Neuronal stem cell (in vitro differentiated cells): ENCODE data around the gene PKHD1.

Source experiments
- DNase-seq: peaks from one replicate; pipeline ENCODE4 v3.0.0-alpha.2; 2013; ENCODE audit warnings: low spot score
- H2AFZ ChIP-seq: one replicate; pipeline ENCODE4 v1.6.1; 2013; ENCODE audit warnings: mild to moderate bottlenecking, low read length, inconsistent platforms
- H2AK5ac ChIP-seq: 2 replicates; pipeline ENCODE4 v1.6.1; 2013; ENCODE audit warnings: low read depth, mild to moderate bottlenecking, inconsistent platforms, low read length, moderate library complexity, mixed read lengths
- H2BK120ac ChIP-seq: 2 replicates; pipeline ENCODE4 v1.6.1; 2013; ENCODE audit warnings: low read depth, mild to moderate bottlenecking, inconsistent platforms, low read length, moderate library complexity, mixed read lengths
- H2BK12ac ChIP-seq: one replicate; pipeline ENCODE4 v1.6.1; 2013; ENCODE audit warnings: low read length, inconsistent platforms
- H2BK15ac ChIP-seq: 2 replicates; pipeline ENCODE4 v1.6.1; 2013; ENCODE audit warnings: mild to moderate bottlenecking, low read length, inconsistent platforms, mixed read lengths
- H2BK5ac ChIP-seq: one replicate; pipeline ENCODE4 v1.6.1; 2013; ENCODE audit warnings: inconsistent platforms, mild to moderate bottlenecking, low read length, moderate library complexity
- H3K14ac ChIP-seq: one replicate; pipeline ENCODE4 v1.6.1; 2013; ENCODE audit warnings: low read length, inconsistent platforms
- H3K18ac ChIP-seq: 2 replicates; pipeline ENCODE4 v1.6.1; 2013; ENCODE audit warnings: low read length, inconsistent platforms
- H3K23ac ChIP-seq: 2 replicates; pipeline ENCODE4 v1.6.1; 2013; ENCODE audit warnings: low read depth, mild to moderate bottlenecking, mixed read lengths, low read length, inconsistent platforms; ENCODE audit not compliant: poor library complexity
- H3K27ac ChIP-seq: replicated peaks from 3 replicates; pipeline ENCODE4 v1.5.1; 2013; ENCODE audit warnings: low read length, inconsistent platforms
- H3K27me3 ChIP-seq, 3 experiments: 2 replicates each; pipeline ENCODE4 v1.6.1; 2013; ENCODE audit warnings: low read length in 3 of 3, mild to moderate bottlenecking in 2 of 3, inconsistent platforms in 1 of 3, low read depth in 1 of 3, mixed read lengths in 1 of 3, moderate library complexity in 1 of 3; ENCODE audit not compliant: control insufficient read depth in 3 of 3, insufficient read depth in 3 of 3
- H3K36me3 ChIP-seq, 2 donors: replicated peaks in 1 of 2; 2 replicates each; pipeline ENCODE4 v1.6.1; 2013; ENCODE audit warnings: low read length in 2 of 2; ENCODE audit not compliant: control insufficient read depth in 2 of 2, insufficient read depth in 2 of 2
- H3K4ac ChIP-seq: 2 replicates; pipeline ENCODE4 v1.6.1; 2013; ENCODE audit warnings: inconsistent platforms, mild to moderate bottlenecking, low read length, moderate library complexity
- H3K4me1 ChIP-seq, 2 donors: 1 replicate in 1 of 2; 2 replicates in 1 of 2; pipeline ENCODE4 v1.6.1; 2013; ENCODE audit warnings: low read length in 2 of 2, low read depth in 1 of 2; ENCODE audit not compliant: control insufficient read depth in 2 of 2, insufficient read depth in 1 of 2
- H3K4me2 ChIP-seq: one replicate; pipeline ENCODE4 v1.6.1; 2013; ENCODE audit warnings: mild to moderate bottlenecking, low read length, inconsistent platforms; ENCODE audit not compliant: insufficient read depth, poor library complexity, severe bottlenecking
- H3K4me3 ChIP-seq, 2 donors: 2 replicates each; pipeline ENCODE4 v1.5.1; 2013; ENCODE audit warnings: low read length in 2 of 2, mild to moderate bottlenecking in 2 of 2, inconsistent platforms in 1 of 2, moderate library complexity in 1 of 2
- H3K79me1 ChIP-seq: one replicate; pipeline ENCODE4 v1.6.1; 2013; ENCODE audit warnings: low read depth, mild to moderate bottlenecking, inconsistent platforms, low read length, moderate library complexity
- H3K9ac ChIP-seq: one replicate; pipeline ENCODE4 v1.6.1; 2013; ENCODE audit warnings: mild to moderate bottlenecking, low read depth, low read length, inconsistent platforms; ENCODE audit not compliant: poor library complexity
- H3K9me3 ChIP-seq, 2 donors: replicated peaks in 1 of 2; 2 replicates each; pipeline versions ENCODE3 to v1.6.1; 2013; ENCODE audit warnings: low read length in 2 of 2, mild to moderate bottlenecking in 2 of 2, inconsistent platforms in 1 of 2, low read depth in 1 of 2, mixed read lengths in 1 of 2, moderate library complexity in 1 of 2; ENCODE audit not compliant: control insufficient read depth in 2 of 2, insufficient read depth in 1 of 2
- H4K8ac ChIP-seq: one replicate; pipeline ENCODE4 v1.6.1; 2013; ENCODE audit warnings: low read depth, mild to moderate bottlenecking, inconsistent platforms, low read length, moderate library complexity
- H4K91ac ChIP-seq: one replicate; pipeline ENCODE4 v1.6.1; 2013; ENCODE audit warnings: low read length, low read depth, mild to moderate bottlenecking, inconsistent platforms; ENCODE audit not compliant: poor library complexity
- WGBS, 2 donors: extraction: QIAGEN DNeasy Blood & Tissue Kit; methylation state at CpG; one replicate each; pipeline ENCODE4 v1.1.7; 2013; ENCODE audit warnings: missing lambda C conversion rate in 2 of 2, mixed read lengths in 1 of 2; ENCODE audit not compliant: insufficient read length in 2 of 2, insufficient replicate concordance in 1 of 2; ENCODE audit errors: extremely low coverage in 2 of 2; 5-methylcytosine and 5-hydroxymethylcytosine counted together

Gene PKHD1

GRCh38 chr6:52050051-52050405, 37.4 kb downstream of the PKHD1 start:
- no peak overlapping the region for H3K4ac ChIP-seq
- no peak overlapping the region for H3K14ac ChIP-seq
- H2BK5ac ChIP-seq, result no peak overlapping the region
- H3K9me3 ChIP-seq, result no peaks in the 10 kb centered on the region
- H2AK5ac ChIP-seq, result no peak overlapping the region
- H4K8ac ChIP-seq, result no peak overlapping the region
- no peak overlapping the region for H2BK15ac ChIP-seq
- no peak overlapping the region for H3K4me2 ChIP-seq
- WGBS, 2 donors, result no CpG with 5 or more reads among the region's 7 CpGs
- no peak overlapping the region for H2BK120ac ChIP-seq
- no peak overlapping the region for H3K27ac ChIP-seq
- no peaks in the 10 kb centered on the region for H3K36me3 ChIP-seq
- DNase-seq, result no peak
- H3K9ac ChIP-seq, result no peak overlapping the region
- no peak overlapping the region for H2AFZ ChIP-seq
- no peak overlapping the region for H3K23ac ChIP-seq
- no peak overlapping the region for H3K18ac ChIP-seq
- H4K91ac ChIP-seq, result no peak overlapping the region
- no peak overlapping the region for H2BK12ac ChIP-seq
- H3K4me1 ChIP-seq, result no peaks in the 10 kb centered on the region
- no peak overlapping the region for H3K4me3 ChIP-seq
- H3K79me1 ChIP-seq, result no peaks in the 10 kb centered on the region
- no peaks in the 10 kb centered on the region for H3K27me3 ChIP-seq

DNA sequence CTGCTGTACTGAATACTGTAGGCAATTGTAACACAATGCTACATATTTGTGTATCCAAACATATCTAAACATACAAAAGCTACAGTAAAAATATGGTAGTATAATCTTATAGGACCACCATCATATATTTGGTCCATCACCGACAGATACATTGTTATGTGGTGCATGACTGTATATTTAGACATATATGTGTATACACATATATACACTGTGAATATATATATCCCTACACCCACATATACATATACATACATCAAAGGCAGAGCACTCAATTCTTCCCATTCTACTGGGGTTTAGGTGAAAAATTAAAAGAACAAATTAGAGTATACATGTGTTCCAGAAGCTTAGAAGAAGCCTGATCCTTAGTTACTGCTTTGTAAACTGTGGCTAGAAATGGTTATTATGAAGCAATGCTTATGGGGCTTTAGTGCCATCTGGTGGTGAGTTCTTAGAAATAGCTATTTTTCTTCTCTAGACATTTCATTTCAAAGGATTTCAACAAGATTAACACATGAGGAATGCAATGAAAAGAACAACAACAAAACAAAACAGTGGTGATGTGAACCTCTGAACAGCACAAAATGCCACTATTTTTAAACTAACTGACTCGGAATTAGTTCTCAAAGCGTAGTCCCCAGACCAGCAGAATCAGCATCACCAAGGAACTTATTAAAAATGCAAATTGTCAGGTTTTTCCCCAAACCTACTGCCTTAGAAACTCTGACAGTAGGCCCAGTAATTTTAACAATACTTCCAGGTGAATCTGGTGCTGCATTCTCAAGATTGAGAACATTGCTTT, 38.0 kb downstream of the PKHD1 start:
- Histone ChIP-seq H2AK5ac (no peak overlapping the region), H3K9me3 (no peaks in the 10 kb centered on the region), H4K91ac (no peak overlapping the region), H4K8ac (no peak overlapping the region), H3K27me3 (no peaks in the 10 kb centered on the region), H3K4ac (no peak overlapping the region), H2BK5ac (no peak overlapping the region), H3K4me2 (no peak overlapping the region), H2BK15ac (no peak overlapping the region), H3K36me3 (no peaks in the 10 kb centered on the region), H2BK12ac (no peak overlapping the region), H3K9ac (no peak overlapping the region), H3K14ac (no peak overlapping the region), H3K27ac (no peak overlapping the region), H3K23ac (no peak overlapping the region), H2BK120ac (no peak overlapping the region), H3K18ac (no peak overlapping the region), H3K4me3 (no peak overlapping the region), H2AFZ (no peak overlapping the region), H3K79me1 (no peaks in the 10 kb centered on the region), H3K4me1 (no peaks in the 10 kb centered on the region)
- no CpG with 5 or more reads among the region's 3 CpGs for WGBS, 2 donors
- peak; percentile 50 for DNase-seq

DNA sequence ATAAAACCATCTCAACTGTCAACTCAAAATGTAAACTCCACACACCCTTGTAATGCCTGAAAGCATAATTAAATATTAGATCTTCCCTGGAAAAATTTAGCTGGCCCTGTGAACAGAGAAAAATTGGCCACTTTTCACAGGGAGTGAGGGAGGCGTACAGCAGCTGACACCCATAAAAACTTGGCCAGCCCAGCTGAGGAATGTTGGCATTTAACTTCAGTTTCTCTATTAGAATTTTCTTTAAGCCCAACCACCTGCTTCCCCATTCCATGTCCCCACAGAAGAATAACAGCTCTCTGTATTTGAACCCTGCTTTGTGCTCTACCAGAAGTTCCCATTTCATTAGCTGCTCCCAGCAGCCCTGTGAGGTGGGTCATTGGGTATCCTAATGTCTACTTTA, 41.0 kb downstream of the PKHD1 start:
- Histone ChIP-seq H3K23ac (no peak overlapping the region), H3K4ac (no peak overlapping the region), H3K79me1 (no peaks in the 10 kb centered on the region), H4K91ac (no peak overlapping the region), H3K27me3 (no peaks in the 10 kb centered on the region), H3K4me2 (no peak overlapping the region), H2BK120ac (no peak overlapping the region), H3K9ac (no peak overlapping the region), H4K8ac (no peak overlapping the region), H3K18ac (no peak overlapping the region), H3K4me1 (no peaks in the 10 kb centered on the region), H2BK12ac (no peak overlapping the region), H3K14ac (no peak overlapping the region), H3K4me3 (no peak overlapping the region), H2AK5ac (no peak overlapping the region), H2AFZ (no peak overlapping the region), H2BK5ac (no peak overlapping the region), H2BK15ac (no peak overlapping the region), H3K9me3 (no peaks in the 10 kb centered on the region), H3K27ac (no peak overlapping the region), H3K36me3 (no peaks in the 10 kb centered on the region)
- WGBS, 2 donors, result no CpG with 5 or more reads among the region's 1 CpG
- no peak for DNase-seq

- H2AFZ ChIP-seq, result no peak overlapping the region
- no peak overlapping the region for H3K18ac ChIP-seq
- H2BK120ac ChIP-seq, result no peak overlapping the region
- H3K36me3 ChIP-seq, result no peaks in the 10 kb centered on the region
- H3K4me3 ChIP-seq, result no peak overlapping the region
- no peaks in the 10 kb centered on the region for H3K4me1 ChIP-seq
- no peak overlapping the region for H3K23ac ChIP-seq
- H4K91ac ChIP-seq, result no peak overlapping the region
- no peak overlapping the region for H2BK15ac ChIP-seq
- H2BK12ac ChIP-seq, result no peak overlapping the region
- no peak overlapping the region for H2AK5ac ChIP-seq
- no peak overlapping the region for H4K8ac ChIP-seq
- H3K27ac ChIP-seq, result no peak overlapping the region
- no peaks in the 10 kb centered on the region for H3K9me3 ChIP-seq
- H3K79me1 ChIP-seq, result no peaks in the 10 kb centered on the region
- no peaks in the 10 kb centered on the region for H3K27me3 ChIP-seq
- no peak overlapping the region for H3K4me2 ChIP-seq
- WGBS, 2 donors, result no CpG with 5 or more reads among the region's 1 CpG
- no peak overlapping the region for H2BK5ac ChIP-seq
- H3K9ac ChIP-seq, result no peak overlapping the region
- DNase-seq, result no peak
- H3K4ac ChIP-seq, result no peak overlapping the region
- H3K14ac ChIP-seq, result no peak overlapping the region
These were observed 41.9 kb downstream of the PKHD1 start for GRCh38 chr6:52045481-52045880.
